HCT116 (cell line): Measurements from ENCODE around the gene XPO4. TPM values are rescaled to one million over a fixed set of nuclear protein-coding genes. Genes with fewer than 3 reads are reported as not detected.

Experiments
- ATAC-seq: fragments of 200-7000 bp; cut with Tn5 transposase; 2 replicates; pipeline ENCODE4 v1.9.1; 2020; ENCODE audit warnings: mild to moderate bottlenecking, moderate library complexity
- BruUV-seq: library from RNA; stranded (reverse); fragments of 400-500 nt; replicated peaks from 2 replicates; lab custom pipeline; 2021; lab: Mats Ljungman, UMichigan
- CTCF ChIA-PET: fragments of 300-600 bp; sonication (Branson Sonifier 250); formaldehyde crosslinking; loops from one replicate; lab custom pipeline; 2021; ENCODE audit warnings: antibody characterized with exemption; lab: Charles Lee
- POLR2A ChIA-PET: fragments of 300-600, 350-600 bp; sonication (Branson Sonifier 250); formaldehyde crosslinking; loops from one replicate; lab custom pipeline; 2021; ENCODE audit warnings: antibody characterized with exemption; lab: Charles Lee
- RAD21 ChIA-PET, 2 experiments: fragments of 300-600 bp; sonication (Branson Sonifier 250); formaldehyde crosslinking; loops; one replicate each; lab custom pipeline; 2023; ENCODE audit warnings: low total read pairs in 2 of 2; ENCODE audit not compliant: uncharacterized antibody in 2 of 2, unreplicated experiment in 2 of 2, low non-redundant PET in 1 of 2; lab: Charles Lee
- DNase-seq: peaks from one replicate; pipeline ENCODE4 v3.0.0-alpha.2; 2010; ENCODE audit warnings: low read depth, low spot score
- H2AFZ ChIP-seq: fragments of 200-600 bp; shearing (Covaris generic), sonication (generic); 2 replicates; pipeline ENCODE4 v1.6.1; 2017; ENCODE audit warnings: low read depth, mixed run types, mixed read lengths, antibody characterized with exemption, low read length; ENCODE audit not compliant: poor library complexity, severe bottlenecking
- H3K27ac ChIP-seq: 2 replicates; pipeline ENCODE4 v1.5.1; 2012; ENCODE audit warnings: low read depth, low read length
- H3K27me3 ChIP-seq: fragments of 200-600 bp; sonication (generic); 2 replicates; pipeline ENCODE4 v1.6.1; 2016; ENCODE audit warnings: mixed run types, low read length, mixed read lengths; ENCODE audit not compliant: insufficient read depth
- H3K36me3 ChIP-seq, 2 experiments: fragments of 200-500 bp in 1 of 2; fragments of 200-600 bp in 1 of 2; sonication (Bioruptor generic) in 1 of 2; sonication (generic) in 1 of 2; 2 replicates each; pipeline versions ENCODE4 v1.5.1 to v1.6.1; 2014 to 2016; ENCODE audit warnings: low read length in 2 of 2, inconsistent platforms in 1 of 2, mixed read lengths in 1 of 2, mixed run types in 1 of 2; ENCODE audit not compliant: insufficient read depth in 2 of 2, control insufficient read depth in 1 of 2
- H3K4me1 ChIP-seq, 2 experiments: fragments of 200-600 bp in 1 of 2; sonication (generic) in 1 of 2; 2 replicates each; pipeline versions ENCODE4 v1.5.1 to v1.6.1; 2012 to 2017; ENCODE audit warnings: low read length in 2 of 2, inconsistent platforms in 1 of 2, mild to moderate bottlenecking in 1 of 2, mixed read lengths in 1 of 2, mixed run types in 1 of 2, moderate library complexity in 1 of 2; ENCODE audit not compliant: insufficient read depth in 2 of 2, control insufficient read depth in 1 of 2
- H3K4me2 ChIP-seq: fragments of 200-600 bp; sonication (generic); 2 replicates; pipeline ENCODE4 v1.6.1; 2017; ENCODE audit warnings: mixed run types, low read length, mixed read lengths
- H3K4me3 ChIP-seq, 2 experiments: fragments of 200-600 bp in 1 of 2; sonication (generic) in 1 of 2; replicated peaks in 1 of 2; 2 replicates each; pipeline ENCODE4 v1.5.1; 2011 to 2016; ENCODE audit warnings: low read length in 2 of 2, control low read depth in 1 of 2, low read depth in 1 of 2, mild to moderate bottlenecking in 1 of 2, mixed read lengths in 1 of 2, mixed run types in 1 of 2
- H3K79me2 ChIP-seq: fragments of 200-600 bp; sonication (generic); 2 replicates; pipeline ENCODE4 v1.6.1; 2017; ENCODE audit warnings: mild to moderate bottlenecking, mixed run types, low read length, moderate library complexity, mixed read lengths; ENCODE audit not compliant: insufficient read depth
- H3K9ac ChIP-seq: fragments of 200-600 bp; sonication (generic); 2 replicates; pipeline ENCODE4 v1.6.1; 2016; ENCODE audit warnings: low read length, mixed read lengths
- H3K9me2 ChIP-seq: fragments of 200-600 bp; sonication (generic), shearing (Covaris generic); 2 replicates; pipeline ENCODE4 v1.6.1; 2017; ENCODE audit warnings: mixed run types, mild to moderate bottlenecking, moderate library complexity; ENCODE audit not compliant: insufficient read depth
- H3K9me3 ChIP-seq, 2 experiments: fragments of 200-500 bp in 1 of 2; fragments of 200-600 bp in 1 of 2; sonication (Bioruptor generic) in 1 of 2; sonication (generic) in 1 of 2; 2 replicates each; pipeline ENCODE4 v1.6.1; 2014 to 2017; ENCODE audit warnings: low read length in 2 of 2, mixed read lengths in 2 of 2, inconsistent platforms in 1 of 2, low read depth in 1 of 2, mild to moderate bottlenecking in 1 of 2, mixed run types in 1 of 2, moderate library complexity in 1 of 2; ENCODE audit not compliant: control insufficient read depth in 1 of 2, insufficient read depth in 1 of 2
- H4K20me1 ChIP-seq: fragments of 200-600 bp; sonication (generic), shearing (Covaris generic); 2 replicates; pipeline ENCODE4 v1.6.1; 2017; ENCODE audit warnings: mixed run types, mild to moderate bottlenecking, moderate library complexity; ENCODE audit not compliant: insufficient read depth
- ELF1 ChIP-seq: IDR thresholded peaks from 2 replicates; pipeline ENCODE4 v1.6.1; 2012; ENCODE audit warnings: low read depth, borderline replicate concordance
- FOSL1 ChIP-seq: IDR thresholded peaks from 2 replicates; pipeline ENCODE4 v1.6.1; 2012; ENCODE audit warnings: low read depth
- POLR2AphosphoS5 ChIP-seq: IDR thresholded peaks from 2 replicates; pipeline ENCODE4 v1.6.1; 2011; ENCODE audit warnings: mild to moderate bottlenecking, low read depth, low read length, moderate library complexity
- RAD21 ChIP-seq: IDR thresholded peaks from 2 replicates; pipeline ENCODE4 v1.6.1; 2012; ENCODE audit warnings: low read depth, mild to moderate bottlenecking
- SIN3A ChIP-seq: IDR thresholded peaks from 2 replicates; pipeline ENCODE4 v1.6.1; 2012; ENCODE audit warnings: low read depth
- SRF ChIP-seq: IDR thresholded peaks from 2 replicates; pipeline ENCODE4 v1.6.1; 2012; ENCODE audit warnings: low read depth
- TCF7L2 ChIP-seq: IDR thresholded peaks from 2 replicates; pipeline ENCODE4 v1.7.0; 2011; ENCODE audit warnings: borderline replicate concordance, inconsistent platforms; ENCODE audit not compliant: insufficient read depth, insufficient read length; ENCODE audit errors: extremely low read depth
- ZNF274 ChIP-seq: fragments of 200-500 bp; sonication (Bioruptor generic); IDR thresholded peaks from 2 replicates; pipeline ENCODE4 v1.6.1; 2014; ENCODE audit warnings: mild to moderate bottlenecking, low read depth, low read length, inconsistent platforms
- intact Hi-C: fragments of 100-400 bp; cut with micrococcal nuclease; formaldehyde crosslinking; loops from 2 replicates; pipeline ENCODE4 v1.10.0; 2022
- total RNA-seq: library from RNA; stranded (reverse); gene quantifications from one replicate; pipeline ENCODE4 v1.2.1, GENCODE V29; 2021; ENCODE audit not compliant: unreplicated experiment
- TF ChIP-seq, protein P1 (sequence below): IDR thresholded peaks from 2 replicates; pipeline ENCODE4 v1.6.1; 2012
- TF ChIP-seq, protein P2 (sequence below): IDR thresholded peaks from 2 replicates; pipeline ENCODE4 v1.6.1; 2012; ENCODE audit warnings: low read depth
- TF ChIP-seq, protein P3 (sequence below): IDR thresholded peaks from 2 replicates; pipeline ENCODE4 v1.6.1; 2011; ENCODE audit warnings: mild to moderate bottlenecking, low read length, moderate library complexity; ENCODE audit not compliant: insufficient replicate concordance; ENCODE audit errors: extremely low read depth
- TF ChIP-seq, protein P4 (sequence below), 3 experiments: fragments of 200-600 bp in 1 of 3; sonication (generic) in 1 of 3; IDR thresholded peaks in 2 of 3; conservative IDR thresholded peaks in 1 of 3; 2 replicates each; pipeline ENCODE4 v1.5.1; 2012 to 2017; ENCODE audit warnings: low read depth in 2 of 3, low read length in 2 of 3, antibody characterized with exemption in 1 of 3, borderline replicate concordance in 1 of 3, control low read depth in 1 of 3, mild to moderate bottlenecking in 1 of 3, mixed read lengths in 1 of 3, mixed run types in 1 of 3, moderate library complexity in 1 of 3; ENCODE audit not compliant: insufficient read depth in 1 of 3

Gene XPO4
- total RNA-seq, 1 experiment from 2014 or later, result 29.7 TPM

DNA sequence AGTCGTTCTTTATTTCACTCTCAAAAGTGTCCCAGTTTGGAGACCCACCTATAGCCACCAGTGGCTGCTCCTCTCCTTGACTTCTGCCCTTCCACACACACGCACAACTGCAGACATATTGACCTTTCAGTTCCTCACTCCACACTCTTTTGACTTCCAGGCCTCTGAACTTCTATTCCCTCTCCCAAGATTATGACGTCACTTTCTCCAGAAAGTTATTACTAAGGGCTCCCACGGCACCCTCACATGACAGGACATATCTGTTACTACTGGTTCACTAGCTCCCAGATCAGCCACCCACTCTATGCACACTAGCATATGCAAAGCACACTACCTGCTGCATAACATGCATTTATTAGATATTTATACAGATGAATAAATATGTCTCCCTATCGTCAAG lies 45.9 kb downstream of the XPO4 start:
- DNase-seq (no peak), ATAC-seq (no peak)
- H3K27ac ChIP-seq, result no peak overlapping the region
- H3K4me2 ChIP-seq, result no peak overlapping the region
- RAD21 ChIA-PET, result no interaction called here
- no peaks in the 10 kb centered on the region for H3K9me2 ChIP-seq
- H3K4me3 ChIP-seq, result no peak overlapping the region
- peaks cover 2 to 13% of the 10 kb centered on the region in 2 experiments; a peak in 1 of 4 replicates for H3K36me3 ChIP-seq
- H3K79me2 ChIP-seq, result peaks cover 66% of the 10 kb centered on the region
- H2AFZ ChIP-seq, result no peak overlapping the region
- CTCF ChIA-PET, result no interaction called here
- POLR2A ChIA-PET, result no interaction called here
- no TSS peak for BruUV-seq
- H3K9ac ChIP-seq, result no peak overlapping the region
- intact Hi-C loops, result no loop called here
- H3K27me3 ChIP-seq, result no peaks in the 10 kb centered on the region
- peaks cover 3% of the 10 kb centered on the region; the same call in 1 of the 2 replicates for H4K20me1 ChIP-seq
- no peak for TF ChIP-seq FOSL1
- no peak for TF ChIP-seq TCF7L2
- TF ChIP-seq, protein P1, sequence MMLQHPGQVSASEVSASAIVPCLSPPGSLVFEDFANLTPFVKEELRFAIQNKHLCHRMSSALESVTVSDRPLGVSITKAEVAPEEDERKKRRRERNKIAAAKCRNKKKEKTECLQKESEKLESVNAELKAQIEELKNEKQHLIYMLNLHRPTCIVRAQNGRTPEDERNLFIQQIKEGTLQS, result no peak
- TF ChIP-seq SRF, result no peak
- TF ChIP-seq ELF1, result no peak
- TF ChIP-seq RAD21, result no peak
- no peak for TF ChIP-seq POLR2AphosphoS5
- TF ChIP-seq SIN3A, result no peak
- TF ChIP-seq ZNF274, result no peak
- TF ChIP-seq, protein P2, sequence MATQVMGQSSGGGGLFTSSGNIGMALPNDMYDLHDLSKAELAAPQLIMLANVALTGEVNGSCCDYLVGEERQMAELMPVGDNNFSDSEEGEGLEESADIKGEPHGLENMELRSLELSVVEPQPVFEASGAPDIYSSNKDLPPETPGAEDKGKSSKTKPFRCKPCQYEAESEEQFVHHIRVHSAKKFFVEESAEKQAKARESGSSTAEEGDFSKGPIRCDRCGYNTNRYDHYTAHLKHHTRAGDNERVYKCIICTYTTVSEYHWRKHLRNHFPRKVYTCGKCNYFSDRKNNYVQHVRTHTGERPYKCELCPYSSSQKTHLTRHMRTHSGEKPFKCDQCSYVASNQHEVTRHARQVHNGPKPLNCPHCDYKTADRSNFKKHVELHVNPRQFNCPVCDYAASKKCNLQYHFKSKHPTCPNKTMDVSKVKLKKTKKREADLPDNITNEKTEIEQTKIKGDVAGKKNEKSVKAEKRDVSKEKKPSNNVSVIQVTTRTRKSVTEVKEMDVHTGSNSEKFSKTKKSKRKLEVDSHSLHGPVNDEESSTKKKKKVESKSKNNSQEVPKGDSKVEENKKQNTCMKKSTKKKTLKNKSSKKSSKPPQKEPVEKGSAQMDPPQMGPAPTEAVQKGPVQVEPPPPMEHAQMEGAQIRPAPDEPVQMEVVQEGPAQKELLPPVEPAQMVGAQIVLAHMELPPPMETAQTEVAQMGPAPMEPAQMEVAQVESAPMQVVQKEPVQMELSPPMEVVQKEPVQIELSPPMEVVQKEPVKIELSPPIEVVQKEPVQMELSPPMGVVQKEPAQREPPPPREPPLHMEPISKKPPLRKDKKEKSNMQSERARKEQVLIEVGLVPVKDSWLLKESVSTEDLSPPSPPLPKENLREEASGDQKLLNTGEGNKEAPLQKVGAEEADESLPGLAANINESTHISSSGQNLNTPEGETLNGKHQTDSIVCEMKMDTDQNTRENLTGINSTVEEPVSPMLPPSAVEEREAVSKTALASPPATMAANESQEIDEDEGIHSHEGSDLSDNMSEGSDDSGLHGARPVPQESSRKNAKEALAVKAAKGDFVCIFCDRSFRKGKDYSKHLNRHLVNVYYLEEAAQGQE, result no peak
- TF ChIP-seq, protein P3, sequence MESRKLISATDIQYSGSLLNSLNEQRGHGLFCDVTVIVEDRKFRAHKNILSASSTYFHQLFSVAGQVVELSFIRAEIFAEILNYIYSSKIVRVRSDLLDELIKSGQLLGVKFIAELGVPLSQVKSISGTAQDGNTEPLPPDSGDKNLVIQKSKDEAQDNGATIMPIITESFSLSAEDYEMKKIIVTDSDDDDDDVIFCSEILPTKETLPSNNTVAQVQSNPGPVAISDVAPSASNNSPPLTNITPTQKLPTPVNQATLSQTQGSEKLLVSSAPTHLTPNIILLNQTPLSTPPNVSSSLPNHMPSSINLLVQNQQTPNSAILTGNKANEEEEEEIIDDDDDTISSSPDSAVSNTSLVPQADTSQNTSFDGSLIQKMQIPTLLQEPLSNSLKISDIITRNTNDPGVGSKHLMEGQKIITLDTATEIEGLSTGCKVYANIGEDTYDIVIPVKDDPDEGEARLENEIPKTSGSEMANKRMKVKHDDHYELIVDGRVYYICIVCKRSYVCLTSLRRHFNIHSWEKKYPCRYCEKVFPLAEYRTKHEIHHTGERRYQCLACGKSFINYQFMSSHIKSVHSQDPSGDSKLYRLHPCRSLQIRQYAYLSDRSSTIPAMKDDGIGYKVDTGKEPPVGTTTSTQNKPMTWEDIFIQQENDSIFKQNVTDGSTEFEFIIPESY, result no peak
- TF ChIP-seq, protein P4, sequence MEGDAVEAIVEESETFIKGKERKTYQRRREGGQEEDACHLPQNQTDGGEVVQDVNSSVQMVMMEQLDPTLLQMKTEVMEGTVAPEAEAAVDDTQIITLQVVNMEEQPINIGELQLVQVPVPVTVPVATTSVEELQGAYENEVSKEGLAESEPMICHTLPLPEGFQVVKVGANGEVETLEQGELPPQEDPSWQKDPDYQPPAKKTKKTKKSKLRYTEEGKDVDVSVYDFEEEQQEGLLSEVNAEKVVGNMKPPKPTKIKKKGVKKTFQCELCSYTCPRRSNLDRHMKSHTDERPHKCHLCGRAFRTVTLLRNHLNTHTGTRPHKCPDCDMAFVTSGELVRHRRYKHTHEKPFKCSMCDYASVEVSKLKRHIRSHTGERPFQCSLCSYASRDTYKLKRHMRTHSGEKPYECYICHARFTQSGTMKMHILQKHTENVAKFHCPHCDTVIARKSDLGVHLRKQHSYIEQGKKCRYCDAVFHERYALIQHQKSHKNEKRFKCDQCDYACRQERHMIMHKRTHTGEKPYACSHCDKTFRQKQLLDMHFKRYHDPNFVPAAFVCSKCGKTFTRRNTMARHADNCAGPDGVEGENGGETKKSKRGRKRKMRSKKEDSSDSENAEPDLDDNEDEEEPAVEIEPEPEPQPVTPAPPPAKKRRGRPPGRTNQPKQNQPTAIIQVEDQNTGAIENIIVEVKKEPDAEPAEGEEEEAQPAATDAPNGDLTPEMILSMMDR (IDR thresholded peaks at IDR 0.05 in 2 of 3, conservative IDR thresholded peaks at IDR 0.05 in 1 of 3; ENCODE audit: borderline replicate concordance in 1 of 3, insufficient read depth in 1 of 3, low read depth in 2 of 3, low read length in 2 of 3), result no peak
- no peaks in the 10 kb centered on the region for H3K4me1 ChIP-seq
- H3K9me3 ChIP-seq, result no peaks in the 10 kb centered on the region
